ENCODE results near the gene C19orf33. TPM values are rescaled to one million over a fixed set of nuclear protein-coding genes. Genes with fewer than 3 reads are reported as not detected.

Gene C19orf33
- total and polyA plus RNA-seq, 3 experiments from 2014 or later, result 0.90 TPM; not detected in 2

DNA sequence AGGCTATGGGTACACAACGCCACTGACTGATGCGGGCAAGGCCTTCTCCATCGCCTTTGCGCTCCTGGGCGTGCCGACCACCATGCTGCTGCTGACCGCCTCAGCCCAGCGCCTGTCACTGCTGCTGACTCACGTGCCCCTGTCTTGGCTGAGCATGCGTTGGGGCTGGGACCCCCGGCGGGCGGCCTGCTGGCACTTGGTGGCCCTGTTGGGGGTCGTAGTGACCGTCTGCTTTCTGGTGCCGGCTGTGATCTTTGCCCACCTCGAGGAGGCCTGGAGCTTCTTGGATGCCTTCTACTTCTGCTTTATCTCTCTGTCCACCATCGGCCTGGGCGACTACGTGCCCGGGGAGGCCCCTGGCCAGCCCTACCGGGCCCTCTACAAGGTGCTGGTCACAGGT is 22.5 kb downstream of the C19orf33 start:
- H3K4me1 Mint-ChIP-seq, result peaks cover 3 to 11% (median 8%) of the 10 kb centered on the region in 3 donors
- no peak overlapping the region for H3K4me3 Mint-ChIP-seq
- Histone ChIP-seq H3K4me3 (ENCODE audit: low read length) (no peak overlapping the region), H3K9me3 (ENCODE audit: low read length) (no peaks in the 10 kb centered on the region), H3K36me3 (ENCODE audit: insufficient read depth, low read length) (peaks cover 7% of the 10 kb centered on the region), H3K27ac (ENCODE audit: low read depth, low read length) (no peak overlapping the region), H3K4me1 (ENCODE audit: insufficient read depth, low read length) (no peaks in the 10 kb centered on the region), H3K27me3 (ENCODE audit: insufficient read depth, low read length, poor library complexity, severe bottlenecking) (no peaks in the 10 kb centered on the region)
- ChIA-PET CTCF (interaction anchor here (1.0 to 1.6 kb wide), 2 partner anchors 9 to 83 kb away, joined by 3 read pairs; partner anchors contain the start of gene CATSPERG), POLR2A (no interaction called here)
- H3K27me3 Mint-ChIP-seq, result no peaks in the 10 kb centered on the region
- DNase-seq, result no peak
- H3K36me3 Mint-ChIP-seq, result peaks cover 0 to 47% (median 14%) of the 10 kb centered on the region in 3 donors
- H3K27ac Mint-ChIP-seq, result no peak overlapping the region
- no peaks in the 10 kb centered on the region for H3K9me3 Mint-ChIP-seq

GRCh38 chr19:38329651-38330050 is 25.6 kb downstream of the C19orf33 start:
- H3K9me3 Mint-ChIP-seq, result no peaks in the 10 kb centered on the region

GRCh38 chr19:38331728-38332127 is 27.7 kb downstream of the C19orf33 start:
- peaks cover 2 to 3% (median 2%) of the 10 kb centered on the region in 3 donors for H3K4me1 Mint-ChIP-seq
- ChIA-PET CTCF (interaction anchor here (1.1 to 5.0 kb wide), 2 partner anchors 88 to 429 kb away, joined by 5 to 43 read pairs; no protein-coding TSS in a partner anchor), POLR2A (no interaction called here)
- Histone ChIP-seq H3K27me3 (ENCODE audit: insufficient read depth, low read length, poor library complexity, severe bottlenecking) (no peaks in the 10 kb centered on the region), H3K4me3 (ENCODE audit: low read length) (no peak overlapping the region), H3K9me3 (ENCODE audit: low read length) (no peaks in the 10 kb centered on the region), H3K36me3 (ENCODE audit: insufficient read depth, low read length) (peaks cover 7% of the 10 kb centered on the region), H3K4me1 (ENCODE audit: insufficient read depth, low read length) (no peaks in the 10 kb centered on the region), H3K27ac (ENCODE audit: low read depth, low read length) (no peak overlapping the region)
- H3K27me3 Mint-ChIP-seq, result no peaks in the 10 kb centered on the region
- H3K9me3 Mint-ChIP-seq, result no peaks in the 10 kb centered on the region
- H3K27ac Mint-ChIP-seq, result peak overlapping the region in 1 of 8 donors; percentile 75
- H3K4me3 Mint-ChIP-seq, result no peak overlapping the region
- H3K36me3 Mint-ChIP-seq, result peaks cover 0 to 21% (median 8%) of the 10 kb centered on the region in 3 donors
- DNase-seq, result no peak

More at GRCh38 chr19:38329651-38330050, 25.6 kb downstream of the C19orf33 start:
- H3K4me1 ChIP-seq (ENCODE audit: insufficient read depth, low read length), result no peaks in the 10 kb centered on the region
- Mint-ChIP-seq H3K27me3 (no peaks in the 10 kb centered on the region), H3K4me3 (no peak overlapping the region), H3K27ac (peak overlapping the region in 1 of 8 donors; percentile 28), H3K36me3 (peaks cover 0 to 36% (median 11%) of the 10 kb centered on the region in 3 donors), H3K4me1 (no peaks in the 10 kb centered on the region)
- peaks cover 7% of the 10 kb centered on the region for H3K36me3 ChIP-seq (ENCODE audit: insufficient read depth, low read length)
- CTCF ChIA-PET, result no interaction called here
- no peak overlapping the region for H3K27ac ChIP-seq (ENCODE audit: low read depth, low read length)
- no peaks in the 10 kb centered on the region for H3K27me3 ChIP-seq (ENCODE audit: insufficient read depth, low read length, poor library complexity, severe bottlenecking)
- POLR2A ChIA-PET, result no interaction called here
- H3K4me3 ChIP-seq (ENCODE audit: low read length), result no peak overlapping the region
- H3K9me3 ChIP-seq (ENCODE audit: low read length), result no peaks in the 10 kb centered on the region
- DNase-seq, result no peak

DNA sequence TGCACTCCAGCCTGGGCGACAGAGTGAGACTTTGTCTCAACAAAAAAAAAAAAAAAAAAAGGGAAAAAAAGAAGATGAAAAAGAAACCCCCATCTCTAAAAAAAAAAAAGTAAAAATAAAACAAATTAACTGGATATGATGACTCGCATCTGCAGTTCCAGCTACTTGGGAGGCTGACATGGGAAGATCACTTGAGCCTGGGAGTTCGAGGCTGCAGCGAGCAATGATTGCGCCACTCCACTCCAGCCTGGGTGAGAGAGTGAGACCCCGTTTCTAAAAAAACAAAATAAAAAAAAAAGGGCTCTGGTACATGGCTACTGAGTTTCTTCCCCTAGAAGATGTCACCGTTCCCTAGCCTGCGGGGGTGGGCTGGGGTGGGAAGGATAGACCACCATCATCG is 29.2 kb downstream of the C19orf33 start:
- H3K4me1 Mint-ChIP-seq, result peaks cover 9% of the 10 kb centered on the region in 3 donors
- H3K4me3 Mint-ChIP-seq, result peak overlapping the region in 1 of 7 donors; percentile 2
- H3K9me3 Mint-ChIP-seq, result no peaks in the 10 kb centered on the region
- Histone ChIP-seq H3K4me3 (ENCODE audit: low read length) (no peak overlapping the region), H3K27ac (ENCODE audit: low read depth, low read length) (no peak overlapping the region), H3K9me3 (ENCODE audit: low read length) (no peaks in the 10 kb centered on the region), H3K27me3 (ENCODE audit: insufficient read depth, low read length, poor library complexity, severe bottlenecking) (no peaks in the 10 kb centered on the region), H3K4me1 (ENCODE audit: insufficient read depth, low read length) (peaks cover 5% of the 10 kb centered on the region), H3K36me3 (ENCODE audit: insufficient read depth, low read length) (no peaks in the 10 kb centered on the region)
- H3K36me3 Mint-ChIP-seq, result peaks cover 0 to 9% (median 2%) of the 10 kb centered on the region in 3 donors
- no peak for DNase-seq
- ChIA-PET CTCF (interaction anchor here (1.6 to 5.0 kb wide), 2 partner anchors 41 to 90 kb away, joined by 3 to 43 read pairs; partner anchors contain the start of gene PSMD8), POLR2A (interaction anchor here (1.0 kb wide), 1 partner anchor 426 kb away, joined by 5 read pairs; the partner anchor contains the start of gene SIPA1L3)
- no peak overlapping the region for H3K27ac Mint-ChIP-seq
- H3K27me3 Mint-ChIP-seq, result no peaks in the 10 kb centered on the region

DNA sequence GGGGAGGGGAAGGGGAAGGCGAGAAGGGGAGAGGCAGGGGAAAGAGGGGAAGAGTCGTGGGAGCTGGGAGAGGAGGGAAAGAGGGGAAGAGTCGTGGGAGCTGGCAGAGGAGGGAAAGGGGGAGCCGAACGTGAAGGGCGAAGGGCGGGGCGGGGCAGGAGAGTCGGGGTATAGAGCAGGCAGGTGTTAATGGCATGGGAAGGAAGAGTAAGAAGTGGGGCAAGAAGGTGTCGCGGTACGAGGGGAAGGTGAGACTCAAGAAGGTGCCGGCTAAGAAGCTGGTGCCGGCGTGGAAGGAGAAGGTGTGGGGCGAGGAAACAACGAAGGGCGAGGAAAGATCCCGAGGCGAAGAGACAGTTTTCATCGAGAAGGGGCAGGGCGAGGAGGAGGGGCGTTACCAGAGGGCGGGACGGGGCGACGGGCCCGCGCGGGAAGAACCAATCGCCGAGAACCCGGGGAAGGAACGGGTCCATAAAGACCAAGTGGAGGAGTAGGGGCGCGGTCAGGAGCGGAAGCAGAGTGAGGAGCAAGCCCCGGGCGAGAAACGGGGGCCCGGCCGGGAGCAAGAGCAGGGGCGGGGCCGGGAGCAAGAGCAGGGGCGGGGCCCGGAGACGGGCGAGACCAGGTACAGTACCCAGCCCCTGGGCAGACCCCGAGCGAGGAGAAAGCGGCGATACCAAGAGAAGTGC is 32.0 kb downstream of the C19orf33 start:
- H3K4me3 Mint-ChIP-seq, result peak overlapping the region; percentile 88 to 97 (median 95)
- H3K36me3 Mint-ChIP-seq, result peaks cover 0 to 15% (median 0%) of the 10 kb centered on the region in 3 donors
- Histone ChIP-seq H3K4me1 (ENCODE audit: insufficient read depth, low read length) (peaks cover 5% of the 10 kb centered on the region), H3K27me3 (ENCODE audit: insufficient read depth, low read length, poor library complexity, severe bottlenecking) (no peaks in the 10 kb centered on the region), H3K4me3 (ENCODE audit: low read length) (peak overlapping the region; percentile 97), H3K27ac (ENCODE audit: low read depth, low read length) (peak overlapping the region; percentile 90), H3K36me3 (ENCODE audit: insufficient read depth, low read length) (no peaks in the 10 kb centered on the region), H3K9me3 (ENCODE audit: low read length) (no peaks in the 10 kb centered on the region)
- ChIA-PET POLR2A (interaction anchor here (0.6 to 1.8 kb wide), 7 partner anchors 11 to 429 kb away, joined by 3 to 22 read pairs (median 3); partner anchors contain the start of genes FAM98C, PSMD8 and SIPA1L3), CTCF (interaction anchor here (0.6 to 5.0 kb wide), 18 partner anchors 9 to 1887 kb away, joined by 3 to 43 read pairs (median 4); partner anchors contain the start of genes FAM98C, KCNK6, MRPS12 and PSMD8)
- H3K27ac Mint-ChIP-seq, result peak overlapping the region; percentile 85 to 100 (median 98)
- H3K4me1 Mint-ChIP-seq, result peaks cover 13 to 17% (median 13%) of the 10 kb centered on the region in 3 donors
- no peaks in the 10 kb centered on the region for H3K27me3 Mint-ChIP-seq
- DNase-seq, result peak; percentile 91 to 94 (median 93)
- no peaks in the 10 kb centered on the region for H3K9me3 Mint-ChIP-seq

- POLR2A ChIA-PET, result interaction anchor here (0.5 to 1.8 kb wide), 5 partner anchors 24 to 354 kb away, joined by 3 to 22 read pairs (median 5); partner anchors contain the start of genes FAM98C and PSMD8
- H3K27ac ChIP-seq (ENCODE audit: low read depth, low read length), result peak overlapping the region; percentile 90
- peak; percentile 93 to 97 (median 93) for DNase-seq
- Mint-ChIP-seq H3K36me3 (peaks cover 0 to 16% (median 0%) of the 10 kb centered on the region in 3 donors), H3K4me1 (peaks cover 13 to 17% (median 13%) of the 10 kb centered on the region in 3 donors), H3K4me3 (peak overlapping the region; percentile 88 to 97 (median 95)), H3K27me3 (no peaks in the 10 kb centered on the region), H3K9me3 (no peaks in the 10 kb centered on the region), H3K27ac (peak overlapping the region; percentile 85 to 100 (median 98))
- no peaks in the 10 kb centered on the region for H3K9me3 ChIP-seq (ENCODE audit: low read length)
- peaks cover 5% of the 10 kb centered on the region for H3K4me1 ChIP-seq (ENCODE audit: insufficient read depth, low read length)
- CTCF ChIA-PET, result interaction anchor here (1.0 to 5.0 kb wide), 5 partner anchors 38 to 1888 kb away, joined by 3 to 43 read pairs (median 5); partner anchors contain the start of genes MRPS12, PSMD8 and SARS2
- H3K4me3 ChIP-seq (ENCODE audit: low read length), result peak overlapping the region; percentile 97
- H3K27me3 ChIP-seq (ENCODE audit: insufficient read depth, low read length, poor library complexity, severe bottlenecking), result no peaks in the 10 kb centered on the region
- no peaks in the 10 kb centered on the region for H3K36me3 ChIP-seq (ENCODE audit: insufficient read depth, low read length)
These were observed 32.7 kb downstream of the C19orf33 start for GRCh38 chr19:38336638-38337359.

DNA sequence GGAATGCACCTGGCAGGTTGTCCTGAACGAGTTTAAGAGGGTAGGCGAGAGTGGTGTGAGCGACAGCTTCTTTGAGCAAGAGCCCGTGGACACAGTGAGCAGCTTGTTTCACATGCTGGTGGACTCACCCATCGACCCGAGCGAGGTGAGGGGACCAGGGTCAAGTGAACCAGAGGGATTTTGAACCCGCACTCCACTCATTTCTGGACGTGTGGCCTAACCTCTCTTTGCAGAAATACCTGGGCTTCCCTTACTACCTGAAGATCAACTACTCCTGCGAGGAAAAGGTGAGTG is 33.3 kb downstream of the C19orf33 start:
- peak overlapping the region; percentile 97 for H3K4me3 ChIP-seq (ENCODE audit: low read length)
- no peaks in the 10 kb centered on the region for H3K9me3 Mint-ChIP-seq
- no peaks in the 10 kb centered on the region for H3K36me3 ChIP-seq (ENCODE audit: insufficient read depth, low read length)
- DNase-seq, result no peak
- H3K36me3 Mint-ChIP-seq, result peaks cover 0 to 16% (median 0%) of the 10 kb centered on the region in 3 donors
- H3K4me3 Mint-ChIP-seq, result peak overlapping the region; percentile 88 to 97 (median 95)
- H3K27me3 Mint-ChIP-seq, result no peaks in the 10 kb centered on the region
- peaks cover 5% of the 10 kb centered on the region for H3K4me1 ChIP-seq (ENCODE audit: insufficient read depth, low read length)
- no peaks in the 10 kb centered on the region for H3K27me3 ChIP-seq (ENCODE audit: insufficient read depth, low read length, poor library complexity, severe bottlenecking)
- ChIA-PET CTCF (interaction anchor here (3.7 kb wide), 1 partner anchor 37 kb away, joined by 34 read pairs; the partner anchor contains the start of gene PSMD8), POLR2A (interaction anchor here (0.5 to 1.0 kb wide), 2 partner anchors 37 to 354 kb away, joined by 5 to 7 read pairs; partner anchors contain the start of gene PSMD8)
- peaks cover 13 to 17% (median 13%) of the 10 kb centered on the region in 3 donors for H3K4me1 Mint-ChIP-seq
- H3K27ac ChIP-seq (ENCODE audit: low read depth, low read length), result peak overlapping the region; percentile 90
- no peaks in the 10 kb centered on the region for H3K9me3 ChIP-seq (ENCODE audit: low read length)
- peak overlapping the region in 7 of 8 donors; percentile 85 to 100 (median 98) for H3K27ac Mint-ChIP-seq

Measured in CD8-positive, alpha-beta memory T cell (primary cell).